HG03521 (cell line): ENCODE results near the gene TMBIM1.
"Not testable (repeated sequence)": the region's sequence is repeated elsewhere in the genome, so short reads cannot be mapped to it uniquely, and the experiment has no call there.

Experiments used
- ATAC-seq: cut with Tn5 transposase; IDR thresholded peaks from one replicate; pipeline ENCODE4 v1.9.1; 2021; ENCODE audit warnings: mild to moderate bottlenecking, moderate library complexity; ENCODE audit not compliant: unreplicated experiment

Gene TMBIM1

GRCh38 chr2:218318241-218318640 lies 25.9 kb upstream of the TMBIM1 start:
- no peak for ATAC-seq

- ATAC-seq = no peak
Observed at GRCh38 chr2:218317835-218318234, 25.5 kb upstream of the TMBIM1 start.

- ATAC-seq = no peak
Observed at GRCh38 chr2:218317303-218317630, 25.0 kb upstream of the TMBIM1 start.

- ATAC-seq = no peak
Observed at GRCh38 chr2:218315397-218315796, 23.1 kb upstream of the TMBIM1 start.

GRCh38 chr2:218314764-218315163 lies 22.5 kb upstream of the TMBIM1 start:
- ATAC-seq = not testable (repeated sequence)

- no peak for ATAC-seq
Observed at GRCh38 chr2:218313356-218313755, 21.1 kb upstream of the TMBIM1 start.

- no peak for ATAC-seq
Observed at GRCh38 chr2:218312267-218312756, 20.0 kb upstream of the TMBIM1 start.

GRCh38 chr2:218311541-218312266 lies 19.4 kb upstream of the TMBIM1 start:
- not testable (repeated sequence) for ATAC-seq

- no peak for ATAC-seq
Observed at GRCh38 chr2:218310853-218311540, 18.7 kb upstream of the TMBIM1 start.

- ATAC-seq = no peak
Observed at GRCh38 chr2:218307415-218308090, 15.2 kb upstream of the TMBIM1 start.

- no peak for ATAC-seq
Observed at GRCh38 chr2:218306184-218306920, 14.0 kb upstream of the TMBIM1 start.

- ATAC-seq = no peak
Observed at GRCh38 chr2:218305383-218305782, 13.1 kb upstream of the TMBIM1 start.

- peak; percentile 73 for ATAC-seq
Observed at GRCh38 chr2:218301176-218301819, 9.0 kb upstream of the TMBIM1 start.

- ATAC-seq = no peak
Observed at GRCh38 chr2:218300141-218300540, 7.8 kb upstream of the TMBIM1 start.

- no peak for ATAC-seq
Observed at GRCh38 chr2:218298314-218298875, 6.1 kb upstream of the TMBIM1 start.

GRCh38 chr2:218296847-218297246 lies 4.5 kb upstream of the TMBIM1 start:
- no peak for ATAC-seq

- ATAC-seq = no peak
Observed at GRCh38 chr2:218296200-218296599, 3.9 kb upstream of the TMBIM1 start.

GRCh38 chr2:218295029-218295428 lies 2.7 kb upstream of the TMBIM1 start:
- ATAC-seq = no peak

- no peak for ATAC-seq
Observed at GRCh38 chr2:218294430-218295022, 2.2 kb upstream of the TMBIM1 start.
